Calu3 (cell line): Measurements from ENCODE around the gene PTPRN2. TPM values are rescaled to one million over a fixed set of nuclear protein-coding genes. Genes with fewer than 3 reads are reported as not detected.

Experiments used
- BruUV-seq: library from RNA; stranded (reverse); fragments of 400-500 nt; replicated peaks from 2 replicates; lab custom pipeline; 2021; lab: Mats Ljungman, UMichigan
- CTCF ChIA-PET: fragments of 300-600 bp; sonication (Branson Sonifier 250); formaldehyde crosslinking; loops from one replicate; lab custom pipeline; 2022; ENCODE audit warnings: antibody characterized with exemption; lab: Charles Lee
- DNase-seq: peaks from one replicate; pipeline ENCODE4 v3.0.0; 2022
- H3K27ac Mint-ChIP-seq: one replicate; pipeline ENCODE4 v1.8.0; 2022; ENCODE audit warnings: mixed read lengths; ENCODE audit not compliant: unreplicated experiment
- H3K27me3 Mint-ChIP-seq: one replicate; pipeline ENCODE4 v1.8.0; 2022; ENCODE audit warnings: mixed read lengths; ENCODE audit not compliant: unreplicated experiment
- H3K36me3 Mint-ChIP-seq: one replicate; pipeline ENCODE4 v1.8.0; 2022; ENCODE audit warnings: mild to moderate bottlenecking, moderate library complexity, mixed read lengths; ENCODE audit not compliant: insufficient read depth, unreplicated experiment
- H3K4me1 Mint-ChIP-seq: one replicate; pipeline ENCODE4 v1.8.0; 2022; ENCODE audit warnings: mild to moderate bottlenecking, low read depth, mixed read lengths; ENCODE audit not compliant: unreplicated experiment
- H3K4me3 Mint-ChIP-seq: one replicate; pipeline ENCODE4 v1.8.0; 2022; ENCODE audit warnings: mild to moderate bottlenecking, low read depth, moderate library complexity, mixed read lengths; ENCODE audit not compliant: unreplicated experiment
- H3K9me3 Mint-ChIP-seq: one replicate; pipeline ENCODE4 v1.8.0; 2022; ENCODE audit warnings: low read depth, mixed read lengths; ENCODE audit not compliant: unreplicated experiment
- intact Hi-C: fragments of 100-400 bp; cut with micrococcal nuclease; formaldehyde crosslinking; loops from one replicate; pipeline ENCODE4 v1.10.0; 2022; ENCODE audit not compliant: unreplicated experiment
- total RNA-seq: library from RNA; stranded (reverse); gene quantifications from 2 replicates; pipeline ENCODE4 v1.2.3, GENCODE V29; 2022
- TF ChIP-seq, protein P1 (sequence below): fragments of 200-600 bp; IDR thresholded peaks from one replicate; pipeline ENCODE4 v1.8.0; 2022; ENCODE audit warnings: antibody characterized with exemption; ENCODE audit not compliant: unreplicated experiment

Gene PTPRN2
- total RNA-seq, 1 experiment from 2014 or later: 2.0 TPM

DNA sequence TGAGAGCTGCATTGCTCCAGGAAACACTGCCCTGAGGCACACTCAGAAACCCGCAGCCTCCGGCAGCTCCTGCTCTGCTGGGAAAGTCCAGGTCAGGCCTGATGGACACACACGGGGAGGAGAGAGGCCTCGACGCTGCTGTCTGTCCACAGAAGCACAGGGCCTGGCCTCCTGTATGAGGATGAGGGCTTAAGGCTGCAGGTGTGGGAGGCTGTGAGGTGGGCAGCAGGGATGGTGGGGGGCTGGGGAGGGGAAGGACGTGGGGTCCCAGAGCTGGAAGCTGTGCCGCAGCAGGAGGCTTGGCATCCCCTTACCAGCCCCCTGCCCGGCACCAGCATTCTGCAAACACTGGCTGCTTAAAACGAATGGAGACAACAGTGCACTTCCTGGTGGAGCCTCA lies 1064.7 kb downstream of the PTPRN2 start:
- CTCF ChIA-PET: no interaction called here
- TF ChIP-seq, protein P1, sequence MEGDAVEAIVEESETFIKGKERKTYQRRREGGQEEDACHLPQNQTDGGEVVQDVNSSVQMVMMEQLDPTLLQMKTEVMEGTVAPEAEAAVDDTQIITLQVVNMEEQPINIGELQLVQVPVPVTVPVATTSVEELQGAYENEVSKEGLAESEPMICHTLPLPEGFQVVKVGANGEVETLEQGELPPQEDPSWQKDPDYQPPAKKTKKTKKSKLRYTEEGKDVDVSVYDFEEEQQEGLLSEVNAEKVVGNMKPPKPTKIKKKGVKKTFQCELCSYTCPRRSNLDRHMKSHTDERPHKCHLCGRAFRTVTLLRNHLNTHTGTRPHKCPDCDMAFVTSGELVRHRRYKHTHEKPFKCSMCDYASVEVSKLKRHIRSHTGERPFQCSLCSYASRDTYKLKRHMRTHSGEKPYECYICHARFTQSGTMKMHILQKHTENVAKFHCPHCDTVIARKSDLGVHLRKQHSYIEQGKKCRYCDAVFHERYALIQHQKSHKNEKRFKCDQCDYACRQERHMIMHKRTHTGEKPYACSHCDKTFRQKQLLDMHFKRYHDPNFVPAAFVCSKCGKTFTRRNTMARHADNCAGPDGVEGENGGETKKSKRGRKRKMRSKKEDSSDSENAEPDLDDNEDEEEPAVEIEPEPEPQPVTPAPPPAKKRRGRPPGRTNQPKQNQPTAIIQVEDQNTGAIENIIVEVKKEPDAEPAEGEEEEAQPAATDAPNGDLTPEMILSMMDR: no peak
- H3K4me3 Mint-ChIP-seq: no peak overlapping the region
- no peaks in the 10 kb centered on the region for H3K36me3 Mint-ChIP-seq
- H3K9me3 Mint-ChIP-seq: no peaks in the 10 kb centered on the region
- intact Hi-C loops: no loop called here
- BruUV-seq: no TSS peak
- peaks cover 52% of the 10 kb centered on the region for H3K27me3 Mint-ChIP-seq
- H3K27ac Mint-ChIP-seq: no peak overlapping the region
- no peaks in the 10 kb centered on the region for H3K4me1 Mint-ChIP-seq
- DNase-seq: no peak

DNA sequence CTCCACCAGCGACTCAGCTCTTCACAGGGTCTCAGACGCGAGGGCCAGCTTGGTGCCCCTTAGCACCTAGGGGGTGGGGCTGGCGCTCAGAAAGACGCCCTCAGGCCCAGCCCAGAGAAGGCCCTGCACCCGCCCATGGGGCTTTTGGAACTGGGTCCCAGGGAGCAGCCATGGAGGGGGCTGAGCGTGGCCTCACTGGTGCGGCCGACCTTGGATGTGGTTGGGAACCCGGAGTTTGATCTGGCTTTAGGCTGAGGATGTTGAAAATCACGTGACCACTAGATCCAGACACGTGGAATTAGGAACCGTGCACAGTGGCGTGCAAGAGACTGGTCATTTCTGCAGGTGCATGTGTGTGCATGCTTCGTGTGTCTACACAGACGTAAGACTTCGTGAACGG lies 1065.4 kb downstream of the PTPRN2 start:
- no peak for DNase-seq
- Mint-ChIP-seq H3K4me1 (no peaks in the 10 kb centered on the region), H3K9me3 (no peaks in the 10 kb centered on the region), H3K27me3 (peaks cover 56% of the 10 kb centered on the region), H3K27ac (no peak overlapping the region), H3K4me3 (no peak overlapping the region), H3K36me3 (no peaks in the 10 kb centered on the region)
- intact Hi-C loops: no loop called here
- TF ChIP-seq, protein P1: no peak
- CTCF ChIA-PET: no interaction called here
- BruUV-seq: no TSS peak

DNA sequence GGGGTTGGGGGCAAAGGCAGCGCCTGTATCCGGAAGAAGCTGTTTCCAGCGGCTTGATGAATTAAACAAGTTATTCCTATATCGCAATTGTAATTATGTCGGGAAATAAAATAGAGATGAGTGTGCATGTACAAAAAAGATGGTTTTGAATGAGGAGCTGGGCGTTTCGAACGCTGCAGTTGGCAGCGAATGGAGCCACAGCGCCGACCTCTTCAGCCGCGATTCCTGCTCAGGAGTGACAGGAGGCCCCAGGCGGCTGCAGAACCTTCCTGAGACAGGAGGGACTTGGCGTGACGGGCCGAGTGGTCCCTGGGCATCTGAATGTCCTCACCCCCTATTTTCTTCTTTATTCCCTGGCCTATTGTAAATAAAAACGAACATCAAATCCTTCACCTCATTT lies 1065.9 kb downstream of the PTPRN2 start:
- CTCF ChIA-PET: no interaction called here
- H3K4me3 Mint-ChIP-seq: no peak overlapping the region
- TF ChIP-seq, protein P1: no peak
- H3K27ac Mint-ChIP-seq: no peak overlapping the region
- no peaks in the 10 kb centered on the region for H3K36me3 Mint-ChIP-seq
- intact Hi-C loops: no loop called here
- peaks cover 59% of the 10 kb centered on the region for H3K27me3 Mint-ChIP-seq
- no peaks in the 10 kb centered on the region for H3K4me1 Mint-ChIP-seq
- DNase-seq: no peak
- no TSS peak for BruUV-seq
- H3K9me3 Mint-ChIP-seq: no peaks in the 10 kb centered on the region

DNA sequence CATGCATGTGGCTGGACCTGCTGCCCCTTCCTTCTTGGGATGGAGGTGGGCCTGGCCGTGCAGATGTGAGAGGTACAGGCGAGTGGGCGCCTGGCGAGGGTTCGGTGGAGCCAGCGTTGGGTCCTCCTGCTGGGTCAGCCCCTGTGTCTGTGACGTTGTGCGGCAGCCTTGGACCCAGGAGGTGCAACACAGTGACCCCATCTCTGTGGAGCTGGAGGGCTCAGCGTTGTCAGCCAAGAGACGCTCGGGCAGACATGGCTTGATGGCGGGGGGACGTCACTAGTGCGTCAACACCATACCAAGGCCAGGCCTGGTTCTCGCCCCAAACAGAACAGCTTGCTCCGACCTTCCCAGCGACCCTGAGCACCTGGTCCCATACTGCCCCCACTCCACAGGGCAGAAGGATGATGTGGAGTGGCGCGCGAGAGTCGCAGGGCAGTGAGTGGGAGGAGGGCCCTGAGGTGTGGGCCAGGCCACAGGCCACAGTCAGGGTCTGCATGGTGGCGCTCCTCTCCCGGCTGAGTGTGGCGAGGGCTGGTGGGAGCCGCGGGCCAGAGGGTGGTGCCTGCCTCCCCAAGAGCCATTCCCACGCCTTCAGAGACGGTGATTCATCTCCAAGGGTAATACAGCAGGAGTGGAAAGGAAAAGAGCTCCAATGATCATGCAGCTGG lies 1066.4 kb downstream of the PTPRN2 start:
- no peaks in the 10 kb centered on the region for H3K4me1 Mint-ChIP-seq
- no peak overlapping the region for H3K4me3 Mint-ChIP-seq
- no peak overlapping the region for H3K27ac Mint-ChIP-seq
- no peaks in the 10 kb centered on the region for H3K9me3 Mint-ChIP-seq
- BruUV-seq: no TSS peak
- TF ChIP-seq, protein P1: no peak
- no peak for DNase-seq
- H3K36me3 Mint-ChIP-seq: no peaks in the 10 kb centered on the region
- intact Hi-C loops: no loop called here
- CTCF ChIA-PET: no interaction called here
- H3K27me3 Mint-ChIP-seq: peaks cover 59% of the 10 kb centered on the region
